GM10266 (cell line): ENCODE results near the gene PNLIPRP1.

ENCODE experiments used
- DNase-seq: peaks from one replicate; pipeline ENCODE4 v3.0.0; 2012; ENCODE audit errors: extremely low spot score
- CTCF ChIP-seq: IDR thresholded peaks from 2 replicates; pipeline ENCODE4 v1.5.1; 2012; ENCODE audit warnings: mild to moderate bottlenecking, low read depth; ENCODE audit not compliant: control insufficient read depth, insufficient read depth; ENCODE audit errors: missing control alignments

PNLIPRP1 gene

GRCh38 chr10:116648903-116649302 is 58.1 kb downstream of the PNLIPRP1 start:
- DNase-seq, result no peak
- TF ChIP-seq CTCF, result no peak

- TF ChIP-seq CTCF, result no peak
- DNase-seq, result no peak
These were observed 63.1 kb downstream of the PNLIPRP1 start for GRCh38 chr10:116653885-116654284.

- DNase-seq, result no peak
- no peak for TF ChIP-seq CTCF
These were observed 64.1 kb downstream of the PNLIPRP1 start for GRCh38 chr10:116654816-116655215.

GRCh38 chr10:116655568-116655967 is 64.8 kb downstream of the PNLIPRP1 start:
- DNase-seq, result no peak
- no peak for TF ChIP-seq CTCF

GRCh38 chr10:116656044-116656443 is 65.3 kb downstream of the PNLIPRP1 start:
- DNase-seq, result no peak
- TF ChIP-seq CTCF, result no peak

- no peak for TF ChIP-seq CTCF
- no peak for DNase-seq
These were observed 67.2 kb downstream of the PNLIPRP1 start for GRCh38 chr10:116657863-116658551.
